Activated CD4-positive, alpha-beta T cell treated with anti-CD3 and anti-CD28 coated beads, Interleukin-2, amount 50 U/mL, for 1 hour (primary cell): Measurements from ENCODE around the gene BAIAP3.
"Not testable (repeated sequence)": the region's sequence is repeated elsewhere in the genome, so short reads cannot be mapped to it uniquely, and the experiment has no call there.

Experiments used
- DNase-seq: peaks from one replicate; pipeline ENCODE4 v3.0.0-alpha.2; 2020

Gene BAIAP3

DNA sequence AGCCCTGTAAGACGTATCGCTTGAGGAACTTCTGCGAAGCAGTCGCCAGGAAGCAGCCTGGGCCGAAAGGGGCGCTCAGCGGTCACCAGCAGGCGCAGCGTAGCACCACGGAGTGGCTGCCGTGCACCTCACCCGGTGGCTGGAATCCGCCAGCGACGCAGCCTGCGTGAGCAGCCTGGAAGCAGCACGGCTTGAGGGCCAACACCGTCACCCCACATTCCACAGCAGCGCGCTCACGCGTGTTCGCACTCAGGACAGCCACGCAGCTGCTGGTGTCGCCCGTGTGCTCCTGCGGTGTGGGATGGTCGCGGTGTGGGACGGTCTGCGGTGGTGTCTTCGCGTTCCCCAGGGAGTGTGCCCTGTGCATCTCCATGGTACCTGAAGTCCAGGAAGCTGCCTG lies 14.4 kb upstream of the BAIAP3 start:
- DNase-seq: no peak

DNA sequence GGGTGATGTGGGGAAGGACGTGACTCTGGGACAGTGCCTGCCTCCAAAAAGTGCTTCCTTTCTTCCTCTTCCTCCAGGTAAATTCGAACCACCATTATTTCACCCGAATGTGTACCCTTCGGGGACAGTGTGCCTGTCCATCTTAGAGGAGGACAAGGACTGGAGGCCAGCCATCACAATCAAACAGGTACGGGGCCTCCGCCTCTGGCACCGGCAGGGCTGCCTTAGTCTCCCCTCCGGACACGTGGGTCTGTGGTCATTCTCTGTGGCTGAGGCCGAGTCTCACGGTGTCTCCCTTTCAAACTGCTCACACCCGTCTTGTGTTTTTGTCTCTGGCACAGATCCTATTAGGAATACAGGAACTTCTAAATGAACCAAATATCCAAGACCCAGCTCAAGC lies 13.3 kb upstream of the BAIAP3 start:
- DNase-seq: no peak

DNA sequence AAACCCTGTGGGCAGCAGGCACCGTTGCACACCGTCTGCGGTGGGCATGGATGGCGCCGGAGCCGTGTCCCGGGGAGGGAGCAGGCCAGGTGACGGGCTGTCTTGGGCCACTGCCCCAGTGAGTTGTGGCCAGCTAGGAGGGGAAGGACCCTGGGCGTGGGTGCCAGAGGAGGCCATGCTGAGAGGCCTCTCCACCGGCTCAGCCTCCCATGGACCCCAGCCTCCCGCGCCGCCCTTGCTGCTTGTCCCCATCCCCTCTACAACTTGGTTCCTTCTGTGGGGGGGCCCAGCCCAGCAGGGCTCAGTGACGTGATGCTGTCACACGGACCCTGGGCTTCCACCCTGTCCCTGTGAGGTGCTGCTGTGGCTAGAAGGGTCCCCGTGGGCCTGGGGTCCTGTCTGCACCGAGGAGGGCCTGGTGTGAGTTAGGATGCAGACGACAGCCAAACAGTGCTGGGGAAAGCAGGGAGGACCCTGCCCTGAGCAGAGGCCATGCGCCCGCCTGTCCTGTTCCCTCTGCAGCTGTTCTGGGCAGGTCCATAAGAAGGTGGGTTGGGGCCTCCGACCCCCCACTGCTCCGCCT lies 12.7 kb upstream of the BAIAP3 start:
- DNase-seq: no peak

DNA sequence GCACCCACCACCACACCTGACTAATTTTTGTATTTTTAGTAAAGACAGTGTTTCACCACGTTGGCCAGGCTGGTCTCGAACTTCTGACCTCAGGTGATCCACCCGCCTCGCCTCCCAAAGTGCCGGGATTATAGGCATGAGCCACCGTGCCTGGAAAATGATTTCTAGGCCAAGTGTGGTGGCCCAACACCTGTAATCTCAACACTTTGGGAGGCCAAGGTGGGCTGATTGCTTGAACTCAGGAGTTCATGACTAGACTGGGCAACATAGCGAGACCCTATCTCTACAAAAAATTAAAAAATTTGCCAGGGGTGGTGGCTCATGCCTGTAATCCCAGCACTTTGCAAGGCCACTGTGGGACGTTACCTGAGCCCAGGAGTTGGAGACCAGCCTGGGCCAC lies 11.0 kb upstream of the BAIAP3 start:
- no peak for DNase-seq

DNA sequence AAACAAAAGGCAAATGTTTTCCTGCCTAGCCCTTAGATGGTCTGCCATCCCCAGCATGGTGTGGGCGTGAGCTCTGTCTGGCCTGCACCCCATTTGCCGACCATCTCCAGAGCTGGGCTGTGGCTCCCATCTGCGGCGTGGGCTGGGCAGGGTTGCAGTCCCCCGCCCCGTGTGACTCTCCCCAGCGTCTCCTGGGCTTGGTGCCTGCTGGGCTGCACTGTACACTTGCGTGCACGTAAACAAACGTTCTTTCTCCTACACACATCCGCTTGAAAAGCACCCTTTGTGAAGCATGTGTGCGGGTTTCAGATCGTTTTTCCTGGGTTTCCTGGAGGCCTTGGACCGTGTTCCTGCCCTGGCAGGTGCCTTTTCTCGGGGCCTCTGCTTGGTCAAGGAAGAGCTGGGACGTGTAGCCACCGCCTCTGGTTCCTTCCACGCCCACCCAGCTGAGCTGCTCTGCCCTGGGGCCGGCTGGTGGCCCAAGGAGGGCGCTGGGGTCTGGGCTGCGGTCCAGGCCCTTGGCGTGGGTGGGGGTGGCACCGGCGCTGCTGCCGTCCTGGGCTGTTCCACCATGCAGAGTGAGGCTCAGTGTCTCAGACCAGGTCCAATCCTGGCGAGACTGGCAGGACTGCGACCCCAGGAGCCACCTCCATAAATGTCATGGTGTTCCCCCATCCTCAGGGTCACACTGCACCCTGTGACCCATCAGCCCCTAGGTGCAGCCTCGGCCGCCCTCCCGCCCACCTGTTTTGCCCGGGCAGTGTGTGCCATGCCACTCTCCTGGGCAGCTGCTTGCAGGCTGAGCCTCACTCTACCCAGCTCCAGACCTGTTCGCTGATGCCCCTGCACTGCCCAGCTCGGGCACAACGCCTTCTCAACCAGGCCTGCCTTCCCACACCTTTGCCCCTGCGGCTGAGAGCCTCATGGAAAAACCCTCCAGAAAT lies 9.9 kb upstream of the BAIAP3 start:
- DNase-seq: no peak

DNA sequence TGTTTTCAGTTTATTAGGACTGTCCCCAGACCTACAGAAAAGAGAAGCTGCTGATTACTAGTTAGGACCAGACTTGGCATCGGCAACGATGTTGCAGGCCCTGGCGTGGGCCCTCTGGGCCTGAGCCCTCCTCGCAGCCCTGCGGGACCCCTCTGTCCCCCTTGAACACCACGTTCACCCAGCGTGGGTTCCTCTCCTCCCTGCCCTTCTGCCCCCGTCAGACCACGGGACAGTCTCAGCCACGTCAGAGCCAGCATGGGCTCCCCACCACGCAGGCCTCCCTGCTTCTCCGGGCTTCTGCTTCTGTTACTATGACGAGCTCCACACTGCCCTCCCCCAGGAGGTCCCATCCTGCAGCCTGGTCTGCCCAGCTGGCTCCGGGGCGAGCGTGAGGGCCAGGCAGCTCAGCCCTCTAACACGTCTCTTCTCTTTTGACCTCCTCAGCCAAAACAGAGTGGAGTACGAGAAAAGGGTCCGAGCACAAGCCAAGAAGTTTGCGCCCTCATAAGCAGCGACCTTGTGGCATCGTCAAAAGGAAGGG lies 9.1 kb upstream of the BAIAP3 start:
- no peak for DNase-seq

DNA sequence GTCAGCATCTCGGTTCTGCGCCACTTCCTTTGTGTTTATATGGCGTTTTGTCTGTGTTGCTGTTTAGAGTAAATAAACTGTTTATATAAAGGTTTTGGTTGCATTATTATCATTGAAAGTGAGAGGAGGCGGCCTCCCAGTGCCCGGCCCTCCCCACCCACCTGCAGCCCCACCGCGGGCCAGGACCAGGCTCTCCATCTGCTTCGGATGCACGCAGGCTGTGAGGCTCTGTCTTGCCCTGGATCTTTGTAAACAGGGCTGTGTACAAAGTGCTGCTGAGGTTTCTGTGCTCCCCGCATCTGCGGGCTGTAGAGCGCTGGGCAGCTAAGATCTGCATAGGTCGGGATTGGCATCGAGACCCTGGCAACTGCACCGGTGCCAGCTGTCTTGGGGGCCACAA lies 8.2 kb upstream of the BAIAP3 start:
- no peak for DNase-seq

DNA sequence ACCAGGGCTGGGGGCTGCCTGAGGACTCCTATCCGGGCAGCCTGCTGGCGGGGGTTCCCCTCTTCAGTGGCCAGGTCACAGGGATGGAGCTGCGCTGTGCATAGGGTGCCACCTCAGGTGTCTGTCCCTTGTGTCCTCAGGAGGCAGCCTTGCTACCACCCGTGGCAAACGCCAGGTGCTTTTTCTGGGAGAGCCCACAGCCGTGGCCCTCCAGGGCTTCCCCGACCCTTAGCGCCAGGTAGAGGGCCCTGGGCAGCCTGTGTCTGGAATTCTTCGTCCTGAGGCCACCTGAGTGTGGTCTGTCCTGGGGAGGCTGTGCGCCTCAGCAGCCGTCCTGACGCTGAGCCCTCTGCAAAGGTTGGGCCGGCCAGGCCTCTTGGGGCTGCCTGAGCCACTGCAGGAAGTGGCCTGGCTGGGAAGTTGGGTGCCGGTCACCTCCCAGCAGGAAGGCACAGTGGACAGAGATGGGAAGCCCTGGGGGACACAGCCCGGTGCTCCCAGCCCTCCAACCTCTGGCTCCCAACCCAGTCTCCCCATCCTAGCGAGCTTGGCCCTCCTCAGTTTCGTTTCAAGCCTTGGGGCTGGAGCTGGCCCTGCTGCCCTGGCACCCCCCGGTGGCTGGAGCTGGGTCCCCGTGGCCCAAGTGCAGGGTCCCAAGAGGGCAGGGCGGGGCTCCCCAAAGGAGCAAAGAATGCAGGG lies 7.6 kb upstream of the BAIAP3 start:
- DNase-seq: no peak

DNA sequence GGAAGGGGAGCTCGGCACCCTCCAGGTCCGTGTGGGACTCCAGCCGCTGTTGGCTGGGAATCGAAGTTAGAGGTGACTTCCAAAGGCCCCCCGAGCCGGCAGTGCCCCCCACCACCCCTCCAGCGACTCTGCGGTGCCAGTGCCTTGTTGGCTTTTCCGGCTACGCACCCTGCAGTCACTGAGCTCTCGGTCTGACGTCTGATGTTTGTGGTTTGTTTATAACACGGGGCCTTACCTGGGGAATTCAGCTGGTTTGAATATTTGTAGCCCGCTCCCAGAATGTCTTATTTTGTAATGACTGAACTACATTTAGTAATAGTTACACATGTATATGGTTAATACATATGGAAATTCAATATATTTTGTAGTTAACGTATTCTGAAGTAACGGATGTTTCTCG lies 7.1 kb upstream of the BAIAP3 start:
- no peak for DNase-seq

DNA sequence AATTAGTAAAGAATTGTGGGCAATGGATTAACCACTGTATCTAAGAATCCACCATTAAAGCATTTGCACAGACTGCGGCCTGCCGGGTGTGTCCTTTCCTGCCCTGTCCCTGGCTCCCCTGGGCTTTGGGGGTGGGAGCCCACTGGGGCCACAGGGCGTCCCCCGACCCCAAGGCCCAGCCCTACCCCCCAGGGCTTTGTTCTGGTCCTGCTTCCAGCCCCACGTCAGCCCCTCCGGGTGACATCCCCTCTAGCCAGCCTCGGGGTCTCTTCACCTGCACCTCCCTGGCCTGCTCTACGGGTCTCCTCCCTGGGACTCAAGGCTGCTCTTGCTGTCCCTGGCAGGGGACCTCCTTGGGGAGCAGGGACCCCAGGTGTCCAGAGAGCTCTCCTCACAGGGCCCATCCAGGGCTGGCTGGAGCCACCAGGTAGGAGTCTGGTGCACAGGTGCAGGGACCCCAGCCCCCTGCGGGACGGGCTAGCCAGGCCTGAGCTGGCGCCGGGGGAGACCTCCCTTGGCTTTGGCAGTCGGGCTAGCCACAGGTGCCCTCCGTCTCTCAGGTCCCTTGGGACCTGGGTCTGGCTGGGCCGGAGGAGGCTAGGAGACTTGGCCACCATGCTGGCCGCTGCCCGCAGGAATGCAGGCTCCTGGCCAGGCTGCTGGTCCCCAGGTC lies 6.4 kb upstream of the BAIAP3 start:
- DNase-seq: no peak

DNA sequence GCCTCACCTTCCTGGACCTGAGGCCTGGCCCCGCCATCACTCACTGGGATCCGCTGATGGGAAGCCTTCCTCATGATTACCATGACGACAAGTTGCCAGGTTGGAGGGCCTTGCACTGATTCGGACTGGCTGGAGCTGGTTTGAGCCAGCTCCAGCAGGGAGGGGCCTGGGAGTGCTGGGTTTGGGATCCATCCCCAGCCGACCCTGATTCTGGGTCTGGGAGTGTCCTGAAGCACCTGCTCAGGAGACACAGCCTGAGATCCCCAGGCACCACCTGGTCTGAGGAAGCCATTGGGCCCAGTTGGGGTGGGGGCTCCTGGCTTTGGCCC lies 5.9 kb upstream of the BAIAP3 start:
- no peak for DNase-seq

DNA sequence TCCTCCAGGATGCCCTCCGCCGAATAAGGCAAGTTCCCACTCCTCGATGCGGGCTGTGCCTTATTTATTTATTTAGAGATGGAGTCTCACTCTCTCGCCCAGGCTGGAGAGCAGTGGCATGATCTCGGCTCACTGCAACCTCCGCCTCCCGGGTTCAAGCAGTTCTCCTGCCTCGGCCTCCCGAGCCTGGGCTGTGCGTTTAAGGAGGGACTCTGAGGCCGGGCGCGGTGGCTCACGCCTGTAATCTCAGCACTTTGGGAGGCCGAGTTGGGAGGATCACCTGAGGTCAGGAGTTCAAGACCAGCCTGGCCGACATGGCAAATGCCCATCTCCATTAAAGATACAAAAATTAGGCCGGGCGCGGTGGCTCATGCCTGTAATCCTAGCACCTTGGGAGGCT lies 5.3 kb upstream of the BAIAP3 start:
- not testable (repeated sequence) for DNase-seq

DNA sequence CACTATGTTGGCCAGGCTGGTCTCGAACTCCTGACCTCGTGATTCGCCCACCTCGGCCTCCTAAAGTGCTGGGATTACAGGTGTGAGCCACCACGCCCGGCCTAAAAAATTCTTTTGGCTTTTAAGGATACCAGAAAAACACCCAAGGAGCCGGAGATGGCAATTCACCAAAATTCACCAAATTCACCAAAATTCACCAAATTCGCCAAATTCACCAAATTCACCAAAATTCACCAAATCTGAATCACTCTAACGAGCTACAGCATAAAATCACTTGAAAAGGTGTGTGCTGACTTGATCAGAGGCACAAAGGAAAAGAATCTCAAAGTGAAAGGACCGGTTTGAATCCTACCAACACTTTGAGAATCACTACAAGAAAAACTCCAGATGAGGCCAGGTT lies 4.5 kb upstream of the BAIAP3 start:
- not testable (repeated sequence) for DNase-seq

DNA sequence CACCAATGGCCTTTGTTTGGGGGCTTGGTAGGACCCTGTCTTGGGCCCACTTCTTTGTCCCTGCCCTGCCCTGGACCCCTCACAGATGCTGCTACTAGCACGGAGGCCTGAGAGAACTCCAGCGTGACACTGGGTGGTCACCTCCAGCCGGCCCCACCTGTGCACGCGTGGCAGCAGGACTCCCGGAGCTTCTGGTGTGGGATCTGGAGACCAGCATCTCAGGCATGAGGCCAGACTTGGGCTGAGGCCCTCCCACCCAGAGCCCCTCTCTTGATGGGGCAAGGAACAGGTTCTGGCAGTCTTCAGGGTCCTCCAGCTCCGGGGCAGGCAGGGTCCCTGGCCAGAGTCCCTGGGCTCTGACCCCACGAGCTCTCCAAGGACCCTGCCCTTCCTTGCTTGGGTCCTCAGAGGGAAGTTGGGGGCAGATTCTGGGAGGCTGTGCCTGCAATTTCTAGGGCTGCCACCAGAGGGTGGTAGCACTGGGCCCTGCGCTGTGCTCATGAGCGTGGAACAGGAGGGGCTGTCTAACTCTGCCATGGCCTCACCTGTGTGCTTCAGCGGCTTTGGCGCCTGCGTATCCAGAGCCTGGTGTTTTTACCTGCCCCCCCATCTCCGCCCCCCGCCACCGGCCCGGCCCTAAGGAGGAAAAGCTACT lies 3.1 kb upstream of the BAIAP3 start:
- no peak for DNase-seq

DNA sequence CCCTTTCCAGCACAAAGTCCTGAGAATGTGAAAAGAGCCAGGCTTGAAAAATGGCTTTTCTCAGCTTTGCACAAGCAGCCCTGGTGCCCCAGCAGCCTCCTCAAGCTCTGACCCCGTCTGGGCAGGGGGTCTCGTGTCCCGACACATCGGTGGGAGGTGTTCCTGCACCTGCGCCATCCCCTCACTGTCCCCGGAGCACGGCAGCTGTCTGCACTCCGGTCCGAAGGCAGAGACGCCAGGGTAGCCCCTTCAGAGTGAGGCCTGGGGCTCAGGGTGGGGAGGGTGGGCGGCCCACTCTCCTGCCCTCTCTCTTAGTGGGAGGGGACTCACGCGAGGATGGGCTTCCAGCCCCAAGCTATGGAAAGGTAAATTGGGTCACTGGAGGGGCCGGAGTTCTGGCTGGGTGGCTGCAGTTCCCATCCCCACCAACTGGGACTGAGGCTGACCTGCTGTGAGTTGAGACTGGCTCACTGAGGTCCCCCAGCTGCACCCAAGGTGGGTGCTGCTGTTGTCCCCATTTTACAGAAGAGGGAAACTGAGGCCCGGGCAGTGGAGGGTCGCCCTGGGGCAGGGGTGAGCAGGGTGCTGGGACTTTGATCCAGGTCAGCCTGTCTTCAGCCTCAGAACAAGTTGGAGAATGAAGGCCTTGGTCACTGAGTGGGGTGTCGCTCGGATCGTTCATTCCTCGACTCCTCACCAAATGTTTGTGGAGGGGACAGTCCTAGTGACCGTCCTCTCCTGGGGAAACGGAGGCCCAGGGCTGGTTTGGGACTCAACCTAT lies 2.3 kb upstream of the BAIAP3 start:
- DNase-seq: no peak

DNA sequence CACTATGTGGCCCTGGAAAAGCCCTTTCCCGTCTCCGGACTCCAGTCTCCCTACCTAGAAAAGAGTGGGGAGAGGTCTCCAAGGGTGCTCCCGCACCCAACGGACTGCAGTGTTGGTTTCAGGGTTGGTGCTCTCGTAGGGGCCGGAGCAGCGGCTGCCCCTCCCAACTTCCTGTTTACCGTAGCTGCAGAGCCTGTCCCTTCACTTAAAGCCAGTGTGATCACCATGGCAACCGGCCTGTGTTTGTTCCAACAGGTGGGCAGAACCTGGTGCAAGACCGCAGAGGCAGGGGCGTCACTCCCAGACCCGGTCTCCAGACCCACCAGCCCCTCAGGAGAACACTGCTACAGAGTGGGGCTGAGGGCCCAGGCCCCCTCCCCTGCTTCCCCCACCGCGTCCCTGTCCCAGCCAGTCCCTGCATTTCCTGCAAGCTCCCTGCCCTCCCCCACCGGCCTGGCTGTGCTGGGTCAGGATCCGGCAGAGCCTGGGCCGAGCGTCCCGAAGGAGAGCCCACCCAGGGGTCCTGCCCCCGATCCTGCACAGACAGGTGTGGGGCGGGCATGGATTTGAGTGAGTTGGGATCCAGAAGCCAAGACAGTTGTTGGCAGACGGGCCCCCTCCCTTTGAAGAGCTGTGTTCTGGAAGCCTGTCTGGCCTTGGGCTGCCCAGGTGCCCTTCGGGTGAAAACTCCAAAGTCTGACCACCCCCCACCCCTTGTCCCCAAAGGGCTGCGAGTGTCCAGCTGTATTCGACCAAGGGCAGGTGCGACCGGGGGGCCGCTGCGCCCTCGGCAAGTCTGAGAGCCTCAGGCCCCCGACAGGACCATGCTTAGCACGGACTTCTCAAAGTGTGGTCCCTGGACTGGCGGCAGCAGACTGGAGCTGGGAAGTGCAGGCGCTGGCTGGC lies 1.5 kb upstream of the BAIAP3 start:
- peak; percentile 31 for DNase-seq

DNA sequence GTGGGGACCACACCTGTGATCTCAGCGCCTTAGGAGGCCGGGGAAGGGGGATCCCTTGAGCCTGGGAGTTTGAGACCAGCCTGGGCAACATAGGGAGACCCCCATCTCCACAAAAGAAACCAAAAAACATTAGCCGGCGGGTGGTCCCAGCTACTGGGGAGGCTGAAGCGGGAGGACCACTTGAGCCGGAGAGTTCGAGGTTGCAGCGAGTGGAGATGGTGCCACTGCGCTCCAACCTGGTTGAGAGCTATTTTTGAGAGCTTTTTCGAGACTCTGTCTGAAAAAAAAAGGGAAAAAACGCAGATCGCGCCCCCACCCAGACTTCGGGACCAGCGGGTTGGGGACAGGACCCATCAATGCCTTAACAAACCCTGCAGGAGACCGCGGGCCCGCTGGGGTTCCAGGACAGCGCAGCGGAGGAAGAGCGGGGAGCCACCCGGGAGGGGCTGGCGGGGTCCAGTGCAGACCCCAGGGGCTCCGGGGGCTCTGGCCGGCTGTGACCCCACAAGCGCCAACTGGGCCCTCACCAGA lies 762 bp upstream of the BAIAP3 start:
- DNase-seq: no peak

DNA sequence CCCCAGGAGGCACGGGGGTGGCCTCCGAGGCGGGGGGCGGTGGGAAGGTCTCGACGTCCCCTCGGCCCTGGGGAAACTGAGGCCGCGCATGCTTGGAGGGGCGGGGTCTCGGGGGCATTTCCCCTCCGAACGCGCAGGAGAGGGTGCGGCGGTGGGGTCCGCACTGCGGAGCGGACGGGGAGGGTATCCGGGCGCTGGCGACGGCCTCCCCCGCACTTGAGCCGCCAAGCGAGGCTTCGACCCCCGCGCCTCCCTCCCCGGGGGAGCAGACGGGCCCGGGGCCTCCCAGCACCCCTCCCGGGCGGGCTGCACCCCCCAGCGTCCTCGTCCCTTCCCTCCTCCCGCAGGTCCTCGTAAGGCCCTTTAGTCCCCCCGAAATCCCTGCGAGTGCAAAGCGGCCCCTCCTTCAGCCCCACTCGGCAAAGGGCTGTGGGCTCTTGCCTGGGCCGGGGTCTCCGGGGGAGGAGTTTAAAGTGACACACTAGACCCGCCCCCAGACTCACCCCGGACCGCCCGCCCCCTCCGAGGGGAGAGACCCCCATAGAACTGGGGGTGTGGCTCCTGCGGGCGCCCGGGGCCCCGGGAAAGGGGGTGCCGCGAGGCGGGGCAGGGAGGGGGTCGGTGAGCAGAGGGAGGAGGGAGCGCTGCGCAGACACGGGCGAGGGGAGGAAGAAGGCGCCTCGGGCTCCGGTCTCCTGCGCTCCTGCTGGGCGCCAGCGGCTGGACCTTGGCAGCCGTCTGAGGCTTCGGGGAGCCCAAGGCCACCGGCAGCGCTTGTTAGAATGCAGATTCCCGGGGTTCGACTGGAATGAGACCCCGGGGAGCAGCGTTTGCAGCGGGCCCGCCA lies 632 bp downstream of the BAIAP3 start:
- no peak for DNase-seq

DNA sequence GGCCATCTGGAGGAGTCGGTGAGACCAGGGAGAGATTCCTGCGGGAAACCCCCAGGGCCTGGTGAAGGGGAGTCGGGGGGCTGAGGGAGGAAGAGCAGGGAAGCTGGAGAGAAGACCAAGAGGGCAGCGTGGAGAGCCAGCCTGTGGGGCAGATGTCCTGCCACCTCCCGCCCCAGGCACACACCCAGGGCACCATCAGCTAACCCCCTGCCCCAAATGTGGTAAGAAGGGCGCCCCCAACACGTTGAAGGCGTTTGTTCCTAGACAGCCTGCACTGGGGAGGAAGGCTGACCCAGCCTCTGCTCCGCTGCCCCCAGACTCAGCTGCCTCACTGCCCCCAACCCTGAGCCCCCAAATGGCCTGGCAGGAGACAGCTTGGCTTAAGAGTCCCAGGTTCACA lies 1.3 kb downstream of the BAIAP3 start:
- no peak for DNase-seq
